IMR-90 (cell line): ENCODE data around the gene IQGAP2. TPM values are rescaled to one million over a fixed set of nuclear protein-coding genes. Genes with fewer than 3 reads are reported as not detected.

ENCODE experiments used
- ATAC-seq: fragments of 200-7000 bp; cut with Tn5 transposase; 2 replicates; pipeline ENCODE4 v1.9.1; 2020; ENCODE audit warnings: low read depth, mild to moderate bottlenecking, moderate library complexity
- BruUV-seq: library from RNA; stranded (reverse); fragments of 400-500 nt; replicated peaks from 2 replicates; lab custom pipeline; 2021; lab: Mats Ljungman, UMichigan
- CTCF ChIA-PET: fragments of 300-600 bp; formaldehyde crosslinking; extraction: SDS; loops from one replicate; lab custom pipeline; 2021; ENCODE audit warnings: antibody characterized with exemption; lab: Yijun Ruan, JAX
- POLR2A ChIA-PET: fragments of 300-600 bp; sonication (Branson Sonifier 250); formaldehyde crosslinking; loops from one replicate; lab custom pipeline; 2022; ENCODE audit warnings: antibody characterized with exemption; ENCODE audit not compliant: unreplicated experiment; lab: Charles Lee
- DNase-seq: peaks from one replicate; pipeline ENCODE4 v3.0.0; 2013
- H2AFZ ChIP-seq: replicated peaks from 2 replicates; pipeline ENCODE3; 2013; ENCODE audit warnings: low read length, mild to moderate bottlenecking; ENCODE audit not compliant: poor library complexity
- H2AK5ac ChIP-seq: 2 replicates; pipeline ENCODE4 v1.6.1; 2013; ENCODE audit warnings: low read depth, low read length, inconsistent platforms
- H2AK9ac ChIP-seq: replicated peaks from 2 replicates; pipeline ENCODE3; 2013; ENCODE audit warnings: mild to moderate bottlenecking, low read depth, low read length, moderate library complexity; ENCODE audit not compliant: poor library complexity
- H2BK120ac ChIP-seq: 2 replicates; pipeline ENCODE4 v1.6.1; 2013; ENCODE audit warnings: low read depth, low read length, inconsistent platforms
- H2BK15ac ChIP-seq: 3 replicates; pipeline ENCODE4 v1.6.1; 2013; ENCODE audit warnings: low read depth, low read length, inconsistent platforms
- H2BK20ac ChIP-seq: 2 replicates; pipeline ENCODE4 v1.6.1; 2013; ENCODE audit warnings: low read depth, mild to moderate bottlenecking, inconsistent platforms, low read length, moderate library complexity
- H2BK5ac ChIP-seq: 2 replicates; pipeline ENCODE4 v1.6.1; 2013; ENCODE audit warnings: mild to moderate bottlenecking, low read depth, low read length, inconsistent platforms; ENCODE audit not compliant: poor library complexity, severe bottlenecking
- H3K14ac ChIP-seq: replicated peaks from 2 replicates; pipeline ENCODE4 v1.6.1; 2013; ENCODE audit warnings: low read depth, low read length, inconsistent platforms
- H3K18ac ChIP-seq: 2 replicates; pipeline ENCODE4 v1.6.1; 2013; ENCODE audit warnings: low read depth, low read length, control low read depth
- H3K23ac ChIP-seq: 2 replicates; pipeline ENCODE4 v1.6.1; 2013; ENCODE audit warnings: low read depth, low read length, inconsistent platforms
- H3K27ac ChIP-seq: 2 replicates; pipeline ENCODE4 v1.5.1; 2013; ENCODE audit warnings: mild to moderate bottlenecking, control low read depth, low read length; ENCODE audit not compliant: insufficient read depth
- H3K27me3 ChIP-seq: 2 replicates; pipeline ENCODE4 v1.6.1; 2013; ENCODE audit warnings: low read length; ENCODE audit not compliant: control insufficient read depth, insufficient read depth
- H3K36me3 ChIP-seq: 2 replicates; pipeline ENCODE4 v1.6.1; 2013; ENCODE audit warnings: low read length, mixed read lengths; ENCODE audit not compliant: control insufficient read depth, insufficient read depth
- H3K4ac ChIP-seq: 2 replicates; pipeline ENCODE4 v1.6.1; 2013; ENCODE audit warnings: low read depth, low read length, inconsistent platforms
- H3K4me1 ChIP-seq: 2 replicates; pipeline ENCODE4 v1.6.1; 2013; ENCODE audit warnings: low read length, mixed read lengths; ENCODE audit not compliant: control insufficient read depth, insufficient read depth
- H3K4me2 ChIP-seq: 2 replicates; pipeline ENCODE4 v1.6.1; 2013; ENCODE audit warnings: low read depth, mild to moderate bottlenecking, control low read depth, low read length, moderate library complexity
- H3K4me3 ChIP-seq: 2 replicates; pipeline ENCODE4 v1.5.1; 2013; ENCODE audit warnings: low read depth, mild to moderate bottlenecking, control low read depth, low read length, moderate library complexity; ENCODE audit not compliant: insufficient read depth
- H3K56ac ChIP-seq: 2 replicates; pipeline ENCODE4 v1.6.1; 2013; ENCODE audit warnings: low read length, inconsistent platforms; ENCODE audit not compliant: insufficient read depth; ENCODE audit errors: extremely low read depth
- H3K79me1 ChIP-seq, 2 experiments: 2 replicates each; pipeline ENCODE4 v1.6.1; 2013; ENCODE audit warnings: low read length in 2 of 2, inconsistent platforms in 1 of 2, low read depth in 1 of 2
- H3K9ac ChIP-seq: 2 replicates; pipeline ENCODE4 v1.6.1; 2013; ENCODE audit warnings: low read depth, low read length, control low read depth
- H3K9me1 ChIP-seq: 2 replicates; pipeline ENCODE4 v1.6.1; 2013; ENCODE audit warnings: low read length, inconsistent platforms; ENCODE audit not compliant: insufficient read depth
- H3K9me3 ChIP-seq: 2 replicates; pipeline ENCODE4 v1.6.1; 2013; ENCODE audit warnings: low read length; ENCODE audit not compliant: control insufficient read depth, insufficient read depth
- H4K20me1 ChIP-seq: 2 replicates; pipeline ENCODE4 v1.6.1; 2013; ENCODE audit warnings: low read length, inconsistent platforms; ENCODE audit not compliant: insufficient read depth
- H4K5ac ChIP-seq: 2 replicates; pipeline ENCODE4 v1.6.1; 2013; ENCODE audit warnings: mild to moderate bottlenecking, low read depth, low read length, control low read depth
- H4K8ac ChIP-seq, 2 experiments: 2 replicates each; pipeline ENCODE4 v1.6.1; 2013; ENCODE audit warnings: low read depth in 2 of 2, low read length in 2 of 2, control low read depth in 1 of 2, inconsistent platforms in 1 of 2
- H4K91ac ChIP-seq: 2 replicates; pipeline ENCODE4 v1.6.1; 2013; ENCODE audit warnings: low read depth, low read length, inconsistent platforms; ENCODE audit not compliant: insufficient read depth
- BHLHE40 ChIP-seq: fragments of 150-350 bp; IDR thresholded peaks from 2 replicates; pipeline ENCODE4 v1.6.1; 2016; ENCODE audit warnings: mild to moderate bottlenecking, low read depth, low read length
- CEBPB ChIP-seq: IDR thresholded peaks from 2 replicates; pipeline ENCODE4 v1.6.1; 2012; ENCODE audit warnings: low read depth, low read length, improper control_type of control experiment
- CHD1 ChIP-seq: IDR thresholded peaks from 2 replicates; pipeline ENCODE4 v1.6.1; 2012; ENCODE audit warnings: low read depth, low read length, improper control_type of control experiment
- CTCF ChIP-seq: conservative IDR thresholded peaks from 2 replicates; pipeline ENCODE4 v1.5.1; 2012; ENCODE audit warnings: mild to moderate bottlenecking, low read depth, low read length, improper control_type of control experiment
- ELK1 ChIP-seq: fragments of 150-350 bp; IDR thresholded peaks from 2 replicates; pipeline ENCODE4 v1.6.1; 2016; ENCODE audit warnings: low read depth, mild to moderate bottlenecking, low read length, moderate library complexity, borderline replicate concordance
- FOS ChIP-seq: fragments of 150-350 bp; IDR thresholded peaks from 2 replicates; pipeline ENCODE4 v1.6.1; 2016; ENCODE audit warnings: low read depth, low read length
- MAFK ChIP-seq: IDR thresholded peaks from 2 replicates; pipeline ENCODE4 v1.6.1; 2012; ENCODE audit warnings: low read depth, low read length, improper control_type of control experiment
- MAZ ChIP-seq: IDR thresholded peaks from 2 replicates; pipeline ENCODE4 v1.6.1; 2012; ENCODE audit warnings: low read depth, mild to moderate bottlenecking, low read length, improper control_type of control experiment, moderate library complexity, borderline replicate concordance
- MXI1 ChIP-seq: IDR thresholded peaks from 2 replicates; pipeline ENCODE4 v1.6.1; 2012; ENCODE audit warnings: low read depth, mild to moderate bottlenecking, low read length, moderate library complexity, borderline replicate concordance
- NFE2L2 ChIP-seq: fragments of 150-350 bp; IDR thresholded peaks from 2 replicates; pipeline ENCODE4 v1.6.1; 2016; ENCODE audit warnings: low read depth, mild to moderate bottlenecking, low read length
- POLR2A ChIP-seq: IDR thresholded peaks from 2 replicates; pipeline ENCODE4 v1.6.1; 2012; ENCODE audit warnings: mild to moderate bottlenecking, low read depth, low read length
- RAD21 ChIP-seq: IDR thresholded peaks from 2 replicates; pipeline ENCODE4 v1.6.1; 2012; ENCODE audit warnings: low read length, improper control_type of control experiment
- RCOR1 ChIP-seq: IDR thresholded peaks from 2 replicates; pipeline ENCODE4 v1.6.1; 2012; ENCODE audit warnings: mild to moderate bottlenecking, low read length, improper control_type of control experiment; ENCODE audit not compliant: insufficient replicate concordance
- RFX5 ChIP-seq: IDR thresholded peaks from 2 replicates; pipeline ENCODE4 v1.8.0; 2012; ENCODE audit warnings: low read depth, mild to moderate bottlenecking, low read length, moderate library complexity
- SMC3 ChIP-seq: fragments of 150-350 bp; IDR thresholded peaks from 2 replicates; pipeline ENCODE4 v1.6.1; 2016; ENCODE audit warnings: low read depth, mild to moderate bottlenecking, antibody characterized with exemption, low read length, moderate library complexity
- USF2 ChIP-seq: fragments of 150-350 bp; IDR thresholded peaks from 2 replicates; pipeline ENCODE4 v1.6.1; 2017; ENCODE audit warnings: mild to moderate bottlenecking, antibody characterized with exemption, low read length, low read depth
- WGBS, 2 experiments: methylation state at CpG; one replicate each; pipeline versions ENCODE4 v1.1.5 to v1.1.7; 2013; ENCODE audit warnings: missing lambda C conversion rate in 2 of 2; ENCODE audit not compliant: insufficient read length in 1 of 2; ENCODE audit errors: extremely low coverage in 2 of 2; 5-methylcytosine and 5-hydroxymethylcytosine counted together
- dilution Hi-C: fragments of 300-500 bp; cut with HindIII; formaldehyde crosslinking; loops from one replicate; pipeline ENCODE4 v1.14.3; 2018; ENCODE audit warnings: low sequenced_read_pairs; ENCODE audit not compliant: unreplicated experiment
- in situ Hi-C: fragments of 300-500 bp; cut with MboI; formaldehyde crosslinking; loops from 3 replicates; pipeline ENCODE4 v1.14.3; 2019; ENCODE audit warnings: low sequenced_read_pairs, inconsistent platforms, mixed read lengths
- intact Hi-C: fragments of 100-400 bp; cut with micrococcal nuclease; formaldehyde crosslinking; loops from 2 replicates; pipeline ENCODE4 v1.10.0; 2022
- polyA plus RNA-seq, 3 experiments: library from polyadenylated mRNA; depleted of rRNA; stranded (reverse); fragments of >200 nt; gene quantifications; 2 replicates each; pipeline ENCODE4 v1.2.3, GENCODE V29; 2012; ENCODE audit warnings: low replicate concordance in 1 of 3
- total RNA-seq: library from RNA; depleted of rRNA; stranded (reverse); fragments of >200 nt; gene quantifications from 2 replicates; pipeline ENCODE4 v1.2.3, GENCODE V29; 2012

IQGAP2 gene
- total and polyA plus RNA-seq, 2 of the 4 experiments (the other 2 are of a cell fraction) = 0.21 to 0.36 TPM

GRCh38 chr5:76487821-76488220 lies 84.7 kb downstream of the IQGAP2 start:
- Histone ChIP-seq H4K91ac (no peak overlapping the region), H2AK5ac (no peak overlapping the region), H3K27ac (no peak overlapping the region), H2BK5ac (no peak overlapping the region), H3K56ac (no peak overlapping the region), H2BK120ac (no peak overlapping the region), H3K79me1 (no peaks in the 10 kb centered on the region), H3K27me3 (peaks cover 6% of the 10 kb centered on the region), H3K4me1 (no peaks in the 10 kb centered on the region), H4K5ac (no peak overlapping the region), H3K9me1 (no peaks in the 10 kb centered on the region), H2AFZ (no peak overlapping the region), H3K4ac (no peak overlapping the region), H4K8ac (no peak overlapping the region), H2BK15ac (no peak overlapping the region), H3K4me2 (no peak overlapping the region), H3K23ac (no peak overlapping the region), H3K9me3 (no peaks in the 10 kb centered on the region), H2AK9ac (no peak overlapping the region), H2BK20ac (no peak overlapping the region), H3K14ac (no peak overlapping the region), H3K9ac (no peak overlapping the region), H4K20me1 (no peaks in the 10 kb centered on the region), H3K18ac (no peak overlapping the region), H3K4me3 (no peak overlapping the region), H3K36me3 (no peaks in the 10 kb centered on the region)
- POLR2A ChIA-PET = no interaction called here
- TF ChIP-seq MAZ (no peak), RCOR1 (no peak), USF2 (no peak), RFX5 (no peak), SMC3 (no peak), CHD1 (no peak), MXI1 (no peak), CTCF (no peak), FOS (no peak), ELK1 (no peak), NFE2L2 (no peak), BHLHE40 (no peak), RAD21 (no peak), CEBPB (no peak), POLR2A (no peak), MAFK (no peak)
- CTCF ChIA-PET = no interaction called here
- BruUV-seq = no TSS peak
- ATAC-seq (no peak), DNase-seq (no peak)
- WGBS, 2 experiments = 20% methylated on average over 1 of the region's 1 CpG; no CpG with 5 or more reads in 1 of the 2 experiments
- in situ Hi-C loops = no loop called here
- intact Hi-C loops = no loop called here
- dilution Hi-C loops = no loop called here
